NCI-H128 (cell line): ENCODE data around the gene LHB.
"Not testable (repeated sequence)": the region's sequence is repeated elsewhere in the genome, so short reads cannot be mapped to it uniquely, and the experiment has no call there.

Experiments
- DNase-seq: peaks from one replicate; lab custom pipeline; 2025; ENCODE audit not compliant: unreplicated experiment; lab: John Stamatoyannopoulos, UW

The LHB gene

GRCh38 chr19:49038557-49039276 lies 21.8 kb upstream of the LHB start:
- DNase-seq: not testable (repeated sequence)

DNA sequence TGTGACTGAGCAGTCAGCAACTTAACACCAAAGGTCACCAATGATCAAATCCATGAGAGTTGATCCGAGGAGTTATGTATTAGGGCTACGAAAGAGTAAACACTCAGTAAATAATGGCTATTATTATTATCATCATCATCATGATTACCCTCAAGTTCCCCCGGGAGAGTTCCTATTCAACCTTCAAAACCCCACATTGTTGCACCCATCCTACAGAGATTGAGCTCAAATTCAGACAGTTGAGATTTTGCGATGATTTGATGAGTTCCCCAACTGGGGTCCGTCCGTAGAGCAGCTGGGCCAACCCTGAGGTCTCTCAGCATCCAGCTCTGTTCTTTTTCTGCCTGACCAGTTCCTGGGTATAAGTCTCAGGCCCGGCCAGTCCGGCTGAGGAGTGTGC lies 21.2 kb upstream of the LHB start:
- not testable (repeated sequence) for DNase-seq

DNA sequence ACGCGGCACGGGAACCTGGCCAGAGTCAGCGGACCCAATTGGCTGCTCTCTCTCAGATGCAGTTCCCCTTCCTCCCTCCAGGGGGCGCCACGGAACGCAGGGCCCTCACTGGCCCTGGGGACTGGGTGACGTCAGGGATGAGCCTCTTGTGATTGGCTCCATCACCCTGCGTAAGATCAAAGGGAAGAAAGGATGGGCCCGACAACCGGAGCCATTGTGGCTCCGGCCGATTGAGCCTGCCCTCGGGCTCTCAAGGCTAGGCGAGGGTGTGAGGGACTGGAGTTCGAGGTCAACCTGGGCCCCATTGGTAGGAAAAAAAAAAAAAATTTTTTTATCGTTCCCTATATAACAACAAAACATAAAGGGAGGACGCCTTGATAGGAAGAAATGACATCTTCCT lies 19.9 kb upstream of the LHB start, which contains the start of gene CGB1:
CGB1 (minus strand) TSS at position 81 of the 400 bp plus-strand sequence. CDS start 184 bp downstream, outside the sequence.
- not testable (repeated sequence) for DNase-seq

DNA sequence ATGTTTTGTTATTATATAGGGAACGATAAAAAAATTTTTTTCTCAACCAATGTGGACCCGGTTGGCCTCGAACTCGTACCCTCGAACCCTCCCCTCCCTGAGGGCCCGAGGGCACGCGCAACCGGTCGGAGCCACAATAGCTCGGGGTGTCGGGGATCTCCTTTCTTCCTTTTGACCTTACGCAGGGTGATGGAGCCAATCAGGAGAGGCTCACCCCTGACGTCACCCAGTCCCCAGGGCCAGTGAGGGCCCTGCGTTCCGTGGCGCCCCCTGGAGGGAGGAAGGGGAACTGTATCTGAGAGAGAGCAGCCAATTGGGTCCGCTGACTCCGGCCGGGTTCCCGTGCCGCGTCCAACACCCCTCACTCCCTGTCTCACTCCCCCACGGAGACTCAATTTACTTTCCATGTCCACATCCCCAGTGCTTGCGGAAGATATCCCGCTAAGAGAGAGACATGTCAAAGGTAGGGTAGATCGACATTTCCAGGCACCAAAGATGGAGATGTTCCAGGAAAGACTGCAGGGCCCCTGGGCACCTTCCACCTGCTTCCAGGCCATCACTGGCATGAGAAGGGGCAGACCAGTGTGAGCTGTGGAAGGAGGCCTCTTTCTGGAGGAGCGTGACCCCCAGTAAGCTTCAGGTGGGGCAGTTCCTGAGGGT lies 14.9 kb upstream of the LHB start, which contains the start of gene CGB2:
CGB2 (plus strand) TSS at position 249 of the 660 bp plus-strand sequence; CDS start at position 455, 206 bp downstream.
- DNase-seq: not testable (repeated sequence)

DNA sequence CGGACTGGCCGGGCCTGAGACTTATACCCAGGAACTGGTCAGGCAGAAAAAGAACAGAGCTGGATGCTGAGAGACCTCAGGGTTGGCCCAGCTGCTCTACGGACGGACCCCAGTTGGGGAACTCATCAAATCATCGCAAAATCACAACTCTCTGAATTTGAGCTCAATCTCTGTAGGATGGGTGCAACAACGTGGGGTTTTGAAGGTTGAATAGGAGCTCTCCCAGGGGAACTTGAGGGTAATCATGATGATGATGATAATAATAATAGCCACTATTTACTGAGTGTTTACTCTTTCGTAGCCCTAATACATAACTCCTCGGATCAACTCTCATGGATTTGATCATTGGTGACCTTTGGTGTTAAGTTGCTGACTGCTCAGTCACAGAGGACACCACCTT lies 13.4 kb upstream of the LHB start:
- not testable (repeated sequence) for DNase-seq

- DNase-seq: not testable (repeated sequence)
Observed at GRCh38 chr19:49029749-49030148, 12.9 kb upstream of the LHB start.

GRCh38 chr19:49028686-49029085 lies 11.8 kb upstream of the LHB start:
- not testable (repeated sequence) for DNase-seq

DNA sequence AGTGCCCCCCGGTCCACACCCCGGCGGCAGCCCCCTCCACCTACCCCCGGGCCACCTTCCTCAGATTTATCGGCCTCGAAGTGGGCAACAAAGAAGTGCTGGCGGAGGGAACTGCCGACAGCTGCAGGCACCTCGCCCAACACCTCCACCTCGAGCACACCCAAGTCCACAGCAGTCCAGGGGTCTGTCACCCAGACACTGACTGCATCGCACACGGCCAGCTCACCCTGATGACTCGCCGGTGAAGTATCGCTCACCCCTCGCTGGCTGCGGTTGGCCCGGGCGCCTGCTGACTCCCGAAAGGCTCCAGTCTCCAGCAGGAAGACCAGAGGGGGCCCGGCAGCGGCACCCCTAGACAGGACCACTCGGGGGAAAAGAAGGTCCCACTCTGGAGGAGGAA lies 8.7 kb upstream of the LHB start:
- DNase-seq: not testable (repeated sequence)

GRCh38 chr19:49025088-49025487 lies 8.2 kb upstream of the LHB start:
- DNase-seq: not testable (repeated sequence)

GRCh38 chr19:49024233-49024632 lies 7.3 kb upstream of the LHB start, which contains the start of gene CGB3:
CGB3 (minus strand) TSS chr19:49024333; CDS start chr19:49023971, 362 bp downstream.
- DNase-seq: not testable (repeated sequence)

DNA sequence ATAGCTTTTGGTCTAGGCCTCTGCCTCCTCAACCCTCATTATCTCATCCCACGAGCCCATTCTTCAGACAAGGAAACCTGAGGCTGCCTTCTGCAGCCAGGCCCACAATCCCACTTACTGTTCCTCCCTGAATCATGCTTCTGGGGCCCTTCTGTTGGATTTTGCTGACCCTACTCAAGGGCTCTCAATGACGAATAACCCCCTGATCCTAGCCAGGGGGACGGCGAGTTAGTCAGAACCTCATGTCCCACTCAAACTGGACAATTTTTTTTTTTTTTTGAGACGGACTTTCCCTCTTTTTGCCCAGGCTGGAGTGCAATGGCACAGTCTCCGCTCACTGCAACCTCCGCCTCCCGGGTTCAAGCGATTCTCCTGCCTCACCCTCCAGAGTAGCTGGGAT lies 5.2 kb upstream of the LHB start:
- DNase-seq: no peak

- DNase-seq: no peak
Observed at GRCh38 chr19:49020931-49021895, 4.3 kb upstream of the LHB start.

- DNase-seq: no peak
Observed at GRCh38 chr19:49020342-49020741, 3.5 kb upstream of the LHB start.

GRCh38 chr19:49019242-49019932 lies 2.5 kb upstream of the LHB start:
- no peak for DNase-seq

- not testable (repeated sequence) for DNase-seq
Observed at GRCh38 chr19:49018388-49019241, 1.7 kb upstream of the LHB start.

DNA sequence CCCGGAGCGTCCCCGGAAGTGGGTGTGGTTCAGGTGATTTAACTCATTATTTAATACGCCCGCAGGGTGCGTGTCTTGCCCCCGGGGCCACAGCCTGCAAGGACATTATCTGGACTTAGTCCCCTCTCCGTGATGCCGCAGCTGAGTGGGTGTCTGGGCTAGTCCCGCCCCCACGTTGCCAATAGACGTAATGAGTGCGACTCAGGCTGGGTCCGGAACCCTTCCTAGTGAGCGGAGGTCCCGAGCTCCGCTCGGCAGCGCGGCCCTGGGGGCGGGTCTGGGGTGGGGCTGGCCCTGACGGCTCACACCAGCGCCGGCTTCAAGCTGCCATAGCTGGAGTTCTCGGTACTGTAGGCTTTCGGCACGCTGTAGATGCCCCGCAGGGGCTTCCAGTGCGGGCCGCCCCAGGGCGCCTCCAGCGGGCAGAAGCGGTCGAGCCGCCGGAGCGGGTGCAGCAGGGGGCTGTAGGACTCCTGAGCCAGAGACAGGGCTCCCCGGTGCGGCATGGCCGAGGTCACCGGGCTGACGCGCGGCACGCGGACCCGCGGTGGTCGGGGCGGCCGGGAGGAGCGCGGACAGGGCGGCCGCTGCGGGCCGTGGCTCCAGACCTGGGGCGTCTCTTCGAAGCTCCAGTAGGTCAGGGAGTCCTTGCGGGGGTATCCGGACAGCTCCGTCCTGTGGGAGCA lies 918 bp upstream of the LHB start:
- no peak for DNase-seq

GRCh38 chr19:49016067-49016839 lies 638 bp downstream of the LHB start:
- DNase-seq: no peak

- DNase-seq: no peak
Observed at GRCh38 chr19:49014870-49015255, 2.0 kb downstream of the LHB start.
